GM23338 (cell line): ENCODE results near the gene ETNK1. TPM values are rescaled to one million over a fixed set of nuclear protein-coding genes. Genes with fewer than 3 reads are reported as not detected.

Experiments
- ATAC-seq: fragments of 200-7000 bp; cut with Tn5 transposase; 3 replicates; pipeline ENCODE4 v1.9.1; 2020
- DNase-seq: peaks from one replicate; pipeline ENCODE4 v3.0.0-alpha.2; 2015; ENCODE audit warnings: low spot score
- H2AFZ ChIP-seq: fragments of 200-600 bp; sonication (generic); 2 replicates; pipeline ENCODE4 v1.8.0; 2016; ENCODE audit warnings: antibody characterized with exemption, mild to moderate bottlenecking, moderate library complexity
- H3F3A ChIP-seq: fragments of 200-600 bp; sonication (generic); replicated peaks from 2 replicates; pipeline ENCODE4 v1.8.0; 2017; ENCODE audit warnings: antibody characterized with exemption, mixed run types, low read depth
- H3K27ac ChIP-seq: fragments of 200-600 bp; sonication (generic); 2 replicates; pipeline ENCODE4 v1.6.1; 2016; ENCODE audit warnings: low read depth
- H3K27me3 ChIP-seq: fragments of 200-600 bp; sonication (generic); 2 replicates; pipeline ENCODE4 v1.8.0; 2016; ENCODE audit warnings: mild to moderate bottlenecking, mixed run types, moderate library complexity; ENCODE audit not compliant: insufficient read depth
- H3K36me3 ChIP-seq: fragments of 200-600 bp; sonication (generic); 2 replicates; pipeline ENCODE4 v1.8.0; 2016; ENCODE audit warnings: mild to moderate bottlenecking; ENCODE audit not compliant: insufficient read depth
- H3K4me1 ChIP-seq: fragments of 200-600 bp; sonication (generic); 2 replicates; pipeline ENCODE4 v1.8.0; 2016; ENCODE audit warnings: mild to moderate bottlenecking, moderate library complexity; ENCODE audit not compliant: insufficient read depth
- H3K4me2 ChIP-seq: fragments of 200-600 bp; sonication (generic); 2 replicates; pipeline ENCODE4 v1.7.1; 2017; ENCODE audit warnings: mixed run types
- H3K4me3 ChIP-seq: fragments of 200-600 bp; sonication (generic); 2 replicates; pipeline ENCODE4 v1.6.1; 2016; ENCODE audit warnings: mixed run types
- H3K79me2 ChIP-seq: fragments of 200-600 bp; sonication (generic); replicated peaks from 2 replicates; pipeline ENCODE4 v1.8.0; 2017; ENCODE audit warnings: mild to moderate bottlenecking; ENCODE audit not compliant: insufficient read depth
- H3K9me2 ChIP-seq: fragments of 200-600 bp; sonication (generic); 2 replicates; pipeline ENCODE4 v1.8.0; 2017; ENCODE audit not compliant: insufficient read depth
- H4K20me1 ChIP-seq: fragments of 200-600 bp; sonication (generic); replicated peaks from 2 replicates; pipeline ENCODE4 v1.8.0; 2017; ENCODE audit warnings: mild to moderate bottlenecking; ENCODE audit not compliant: insufficient read depth
- H3K27ac Mint-ChIP-seq: 2 replicates; pipeline ENCODE4 v1.8.0; 2020; ENCODE audit warnings: inconsistent platforms, mild to moderate bottlenecking, moderate library complexity, mixed read lengths
- H3K27me3 Mint-ChIP-seq: 3 replicates; pipeline ENCODE4 v1.8.0; 2022; ENCODE audit warnings: low read depth, mild to moderate bottlenecking, moderate library complexity, mixed read lengths, inconsistent platforms; ENCODE audit not compliant: insufficient read depth, poor library complexity
- H3K36me3 Mint-ChIP-seq: 3 replicates; pipeline ENCODE4 v1.8.0; 2021; ENCODE audit warnings: low read depth, mild to moderate bottlenecking, inconsistent platforms, moderate library complexity, mixed read lengths
- H3K4me1 Mint-ChIP-seq: 3 replicates; pipeline ENCODE4 v1.8.0; 2020; ENCODE audit warnings: mild to moderate bottlenecking, inconsistent platforms, mixed read lengths
- H3K4me3 Mint-ChIP-seq: 3 replicates; pipeline ENCODE4 v1.8.0; 2021; ENCODE audit warnings: moderate library complexity, mild to moderate bottlenecking, inconsistent platforms, mixed read lengths
- H3K9me3 Mint-ChIP-seq: 3 replicates; pipeline ENCODE4 v1.8.0; 2020; ENCODE audit warnings: moderate library complexity, mild to moderate bottlenecking, inconsistent platforms, mixed read lengths
- CREB1 ChIP-seq: fragments of 250-450 bp; sonication (Bioruptor Pico); IDR thresholded peaks from 2 replicates; pipeline ENCODE4 v1.5.0; 2020; ENCODE audit warnings: low read depth, mild to moderate bottlenecking, moderate library complexity
- CTCF ChIP-seq, 2 experiments: fragments of 200-600 bp in 1 of 2; sonication (generic) in 1 of 2; conservative IDR thresholded peaks; 2 replicates each; pipeline versions ENCODE4 v1.5.1 to v1.6.1; 2016 to 2017; ENCODE audit warnings: antibody characterized with exemption in 2 of 2, low read depth in 2 of 2, mild to moderate bottlenecking in 2 of 2, moderate library complexity in 1 of 2
- ETS1 ChIP-seq: IDR thresholded peaks from 2 replicates; pipeline ENCODE4 v1.6.1; 2016; ENCODE audit warnings: antibody characterized with exemption
- EZH2 ChIP-seq: fragments of 200-600 bp; sonication (generic); IDR thresholded peaks from one replicate; pipeline ENCODE4 v1.8.0; 2017; ENCODE audit warnings: antibody characterized with exemption, mild to moderate bottlenecking, low read depth; ENCODE audit not compliant: unreplicated experiment
- NANOG ChIP-seq: IDR thresholded peaks from 2 replicates; pipeline ENCODE4 v1.6.1; 2016; ENCODE audit warnings: antibody characterized with exemption, borderline replicate concordance
- POLR2AphosphoS5 ChIP-seq: IDR thresholded peaks from 2 replicates; pipeline ENCODE4 v1.6.1; 2016; ENCODE audit warnings: antibody characterized with exemption, low read depth
- REST ChIP-seq: IDR thresholded peaks from one replicate; pipeline ENCODE4 v1.6.1; 2018; ENCODE audit warnings: antibody characterized with exemption; ENCODE audit not compliant: unreplicated experiment
- STAT1 ChIP-seq: IDR thresholded peaks from one replicate; pipeline ENCODE4 v1.6.1; 2016; ENCODE audit warnings: antibody characterized with exemption; ENCODE audit not compliant: unreplicated experiment
- ZNF331 ChIP-seq: fragments of 250-450 bp; sonication (Bioruptor Pico); IDR thresholded peaks from 2 replicates; pipeline ENCODE4 v1.5.0; 2020; ENCODE audit warnings: low read depth, mild to moderate bottlenecking, moderate library complexity
- ZNF462 ChIP-seq: fragments of 250-450 bp; sonication (Bioruptor Pico); IDR thresholded peaks from 2 replicates; pipeline ENCODE4 v1.5.0; 2020; ENCODE audit warnings: mild to moderate bottlenecking, moderate library complexity
- polyA plus RNA-seq: library from polyadenylated mRNA; unstranded; fragments of >200 nt; fragmentation: Nextera tagmentation; extraction: Ambion mirVana; gene quantifications from 2 replicates; pipeline ENCODE4 v1.2.1, GENCODE V29; 2016
- total RNA-seq: library from RNA; depleted of rRNA; stranded (reverse); fragments of >200 nt; shearing (Covaris generic); gene quantifications from 2 replicates; pipeline ENCODE4 v1.2.3, GENCODE V29; 2014

The ETNK1 gene
- total and polyA plus RNA-seq, 2 experiments from 2014 or later, result 41.9 to 101 TPM

- TF ChIP-seq REST, result no peak
- TF ChIP-seq STAT1, result no peak
- no peak for TF ChIP-seq CTCF (conservative IDR thresholded peaks at IDR 0.05; ENCODE audit: low read depth in 2 of 2)
- TF ChIP-seq CREB1 (CRISPR knock-in tag), result no peak
These were observed 48.5 kb upstream of the ETNK1 start (continued) for GRCh38 chr12:22576473-22576872.

- Mint-ChIP-seq H3K36me3 (peaks cover 3% of the 10 kb centered on the region; the same call in 1 of the 3 replicates), H3K9me3 (peaks cover 2% of the 10 kb centered on the region; the same call in 1 of the 3 replicates), H3K4me3 (no peak overlapping the region), H3K4me1 (no peaks in the 10 kb centered on the region; the same call in 2 of the 3 replicates), H3K27me3 (no peaks in the 10 kb centered on the region), H3K27ac (no peak overlapping the region)
- Histone ChIP-seq H3K9me2 (no peaks in the 10 kb centered on the region), H4K20me1 (no peaks in the 10 kb centered on the region), H3K36me3 (no peaks in the 10 kb centered on the region), H3F3A (no peaks in the 10 kb centered on the region), H3K4me3 (no peak overlapping the region), H3K79me2 (no peaks in the 10 kb centered on the region), H3K4me1 (no peaks in the 10 kb centered on the region), H3K27ac (no peak overlapping the region), H3K4me2 (no peak overlapping the region), H3K27me3 (no peaks in the 10 kb centered on the region), H2AFZ (no peak overlapping the region)
- no peak for DNase-seq
- ATAC-seq, result no peak
- TF ChIP-seq CREB1 (CRISPR knock-in tag) (no peak), CTCF (conservative IDR thresholded peaks at IDR 0.05; ENCODE audit: low read depth in 2 of 2) (no peak), POLR2AphosphoS5 (no peak), ZNF462 (CRISPR knock-in tag) (no peak), NANOG (no peak), ZNF331 (no peak), EZH2 (no peak), ETS1 (no peak)
These were observed 47.3 kb upstream of the ETNK1 start for GRCh38 chr12:22577667-22578066.
